HCT116 (cell line): ENCODE measurements around the gene VWF. TPM values are rescaled to one million over a fixed set of nuclear protein-coding genes. Genes with fewer than 3 reads are reported as not detected.
A peak's percentile ranks its signal among the peaks of the same experiment; 100 is the strongest.

Experiments
- ATAC-seq: fragments of 200-7000 bp; cut with Tn5 transposase; 2 replicates; pipeline ENCODE4 v1.9.1; 2020; ENCODE audit warnings: mild to moderate bottlenecking, moderate library complexity
- BruUV-seq: library from RNA; stranded (reverse); fragments of 400-500 nt; replicated peaks from 2 replicates; lab custom pipeline; 2021; lab: Mats Ljungman, UMichigan
- CTCF ChIA-PET: fragments of 300-600 bp; sonication (Branson Sonifier 250); formaldehyde crosslinking; loops from one replicate; lab custom pipeline; 2021; ENCODE audit warnings: antibody characterized with exemption; lab: Charles Lee
- POLR2A ChIA-PET: fragments of 300-600, 350-600 bp; sonication (Branson Sonifier 250); formaldehyde crosslinking; loops from one replicate; lab custom pipeline; 2021; ENCODE audit warnings: antibody characterized with exemption; lab: Charles Lee
- RAD21 ChIA-PET, 2 experiments: fragments of 300-600 bp; sonication (Branson Sonifier 250); formaldehyde crosslinking; loops; one replicate each; lab custom pipeline; 2023; ENCODE audit warnings: low total read pairs in 2 of 2; ENCODE audit not compliant: uncharacterized antibody in 2 of 2, unreplicated experiment in 2 of 2, low non-redundant PET in 1 of 2; lab: Charles Lee
- DNase-seq: peaks from one replicate; pipeline ENCODE4 v3.0.0-alpha.2; 2010; ENCODE audit warnings: low read depth, low spot score
- H2AFZ ChIP-seq: fragments of 200-600 bp; shearing (Covaris generic), sonication (generic); 2 replicates; pipeline ENCODE4 v1.6.1; 2017; ENCODE audit warnings: low read depth, mixed run types, mixed read lengths, antibody characterized with exemption, low read length; ENCODE audit not compliant: poor library complexity, severe bottlenecking
- H3K27ac ChIP-seq: 2 replicates; pipeline ENCODE4 v1.5.1; 2012; ENCODE audit warnings: low read depth, low read length
- H3K27me3 ChIP-seq: fragments of 200-600 bp; sonication (generic); 2 replicates; pipeline ENCODE4 v1.6.1; 2016; ENCODE audit warnings: mixed run types, low read length, mixed read lengths; ENCODE audit not compliant: insufficient read depth
- H3K36me3 ChIP-seq, 2 experiments: fragments of 200-500 bp in 1 of 2; fragments of 200-600 bp in 1 of 2; sonication (Bioruptor generic) in 1 of 2; sonication (generic) in 1 of 2; 2 replicates each; pipeline versions ENCODE4 v1.5.1 to v1.6.1; 2014 to 2016; ENCODE audit warnings: low read length in 2 of 2, inconsistent platforms in 1 of 2, mixed read lengths in 1 of 2, mixed run types in 1 of 2; ENCODE audit not compliant: insufficient read depth in 2 of 2, control insufficient read depth in 1 of 2
- H3K4me1 ChIP-seq, 2 experiments: fragments of 200-600 bp in 1 of 2; sonication (generic) in 1 of 2; 2 replicates each; pipeline versions ENCODE4 v1.5.1 to v1.6.1; 2012 to 2017; ENCODE audit warnings: low read length in 2 of 2, inconsistent platforms in 1 of 2, mild to moderate bottlenecking in 1 of 2, mixed read lengths in 1 of 2, mixed run types in 1 of 2, moderate library complexity in 1 of 2; ENCODE audit not compliant: insufficient read depth in 2 of 2, control insufficient read depth in 1 of 2
- H3K4me2 ChIP-seq: fragments of 200-600 bp; sonication (generic); 2 replicates; pipeline ENCODE4 v1.6.1; 2017; ENCODE audit warnings: mixed run types, low read length, mixed read lengths
- H3K4me3 ChIP-seq, 2 experiments: fragments of 200-600 bp in 1 of 2; sonication (generic) in 1 of 2; replicated peaks in 1 of 2; 2 replicates each; pipeline ENCODE4 v1.5.1; 2011 to 2016; ENCODE audit warnings: low read length in 2 of 2, control low read depth in 1 of 2, low read depth in 1 of 2, mild to moderate bottlenecking in 1 of 2, mixed read lengths in 1 of 2, mixed run types in 1 of 2
- H3K79me2 ChIP-seq: fragments of 200-600 bp; sonication (generic); 2 replicates; pipeline ENCODE4 v1.6.1; 2017; ENCODE audit warnings: mild to moderate bottlenecking, mixed run types, low read length, moderate library complexity, mixed read lengths; ENCODE audit not compliant: insufficient read depth
- H3K9ac ChIP-seq: fragments of 200-600 bp; sonication (generic); 2 replicates; pipeline ENCODE4 v1.6.1; 2016; ENCODE audit warnings: low read length, mixed read lengths
- H3K9me2 ChIP-seq: fragments of 200-600 bp; sonication (generic), shearing (Covaris generic); 2 replicates; pipeline ENCODE4 v1.6.1; 2017; ENCODE audit warnings: mixed run types, mild to moderate bottlenecking, moderate library complexity; ENCODE audit not compliant: insufficient read depth
- H3K9me3 ChIP-seq, 2 experiments: fragments of 200-500 bp in 1 of 2; fragments of 200-600 bp in 1 of 2; sonication (Bioruptor generic) in 1 of 2; sonication (generic) in 1 of 2; 2 replicates each; pipeline ENCODE4 v1.6.1; 2014 to 2017; ENCODE audit warnings: low read length in 2 of 2, mixed read lengths in 2 of 2, inconsistent platforms in 1 of 2, low read depth in 1 of 2, mild to moderate bottlenecking in 1 of 2, mixed run types in 1 of 2, moderate library complexity in 1 of 2; ENCODE audit not compliant: control insufficient read depth in 1 of 2, insufficient read depth in 1 of 2
- H4K20me1 ChIP-seq: fragments of 200-600 bp; sonication (generic), shearing (Covaris generic); 2 replicates; pipeline ENCODE4 v1.6.1; 2017; ENCODE audit warnings: mixed run types, mild to moderate bottlenecking, moderate library complexity; ENCODE audit not compliant: insufficient read depth
- ATF3 ChIP-seq: IDR thresholded peaks from 2 replicates; pipeline ENCODE4 v1.6.1; 2012
- CBX3 ChIP-seq: IDR thresholded peaks from 2 replicates; pipeline ENCODE4 v1.6.1; 2012; ENCODE audit warnings: low read depth
- CEBPB ChIP-seq: IDR thresholded peaks from 2 replicates; pipeline ENCODE4 v1.6.1; 2012; ENCODE audit warnings: low read depth
- EGR1 ChIP-seq: IDR thresholded peaks from 2 replicates; pipeline ENCODE4 v1.6.1; 2012; ENCODE audit warnings: low read depth
- FOSL1 ChIP-seq: IDR thresholded peaks from 2 replicates; pipeline ENCODE4 v1.6.1; 2012; ENCODE audit warnings: low read depth
- JUND ChIP-seq: IDR thresholded peaks from 2 replicates; pipeline ENCODE4 v1.6.1; 2012
- POLR2A ChIP-seq: IDR thresholded peaks from 2 replicates; pipeline ENCODE4 v1.7.0; 2011; ENCODE audit warnings: borderline replicate concordance; ENCODE audit not compliant: insufficient read depth, insufficient read length; ENCODE audit errors: extremely low read depth
- RAD21 ChIP-seq: IDR thresholded peaks from 2 replicates; pipeline ENCODE4 v1.6.1; 2012; ENCODE audit warnings: low read depth, mild to moderate bottlenecking
- REST ChIP-seq: IDR thresholded peaks from 2 replicates; pipeline ENCODE4 v1.6.1; 2012; ENCODE audit warnings: low read depth
- SP1 ChIP-seq: IDR thresholded peaks from 2 replicates; pipeline ENCODE4 v1.6.1; 2012; ENCODE audit warnings: low read depth
- TCF7L2 ChIP-seq: IDR thresholded peaks from 2 replicates; pipeline ENCODE4 v1.7.0; 2011; ENCODE audit warnings: borderline replicate concordance, inconsistent platforms; ENCODE audit not compliant: insufficient read depth, insufficient read length; ENCODE audit errors: extremely low read depth
- intact Hi-C: fragments of 100-400 bp; cut with micrococcal nuclease; formaldehyde crosslinking; loops from 2 replicates; pipeline ENCODE4 v1.10.0; 2022
- total RNA-seq: library from RNA; stranded (reverse); gene quantifications from one replicate; pipeline ENCODE4 v1.2.1, GENCODE V29; 2021; ENCODE audit not compliant: unreplicated experiment

Gene VWF
- total RNA-seq, 1 experiment from 2014 or later = 0.57 TPM

- ATAC-seq = peak; percentile 67
- CTCF ChIA-PET = interaction anchor here (1.3 to 2.2 kb wide), 4 partner anchors 8 to 194 kb away, joined by 3 to 11 read pairs (median 7); no protein-coding TSS in a partner anchor
- 0 out of 2 replicates have a peak, but pooled peaks have one; percentile 20 for TF ChIP-seq RAD21
- peak; percentile 84 for TF ChIP-seq FOSL1
- 0 out of 2 replicates have a peak, but pooled peaks have one; percentile 10 for TF ChIP-seq CBX3
- no peak for TF ChIP-seq POLR2A
- TF ChIP-seq JUND = peak; percentile 85
- TF ChIP-seq SP1 = peak; percentile 79
- TF ChIP-seq REST = no peak
- TF ChIP-seq TCF7L2 = peak; percentile 32
- no peak for TF ChIP-seq EGR1
- no peak for TF ChIP-seq ATF3
- peak; percentile 51; the same call in 1 of the 2 replicates for TF ChIP-seq CEBPB
Measured at GRCh38 chr12:6084261-6084968, 40.1 kb downstream of the VWF start.

More at GRCh38 chr12:6084261-6084968, 40.1 kb downstream of the VWF start:
- Histone ChIP-seq H3K4me2 (peak overlapping the region; percentile 79), H3K9ac (peak overlapping the region; percentile 45), H3K9me2 (no peaks in the 10 kb centered on the region), H3K27me3 (no peaks in the 10 kb centered on the region), H3K27ac (peak overlapping the region; percentile 64), H3K36me3 (no peaks in the 10 kb centered on the region), H4K20me1 (no peaks in the 10 kb centered on the region), H3K4me3 (peak overlapping the region; percentile 19 to 43), H3K4me1 (peaks cover 46 to 63% of the 10 kb centered on the region in 2 experiments), H3K9me3 (no peaks in the 10 kb centered on the region), H2AFZ (no peak overlapping the region), H3K79me2 (no peaks in the 10 kb centered on the region)
- ChIA-PET POLR2A (interaction anchor here (0.7 to 1.7 kb wide), 5 partner anchors 9 to 450 kb away, joined by 3 to 12 read pairs (median 3); partner anchors contain the start of gene GAPDH), RAD21 (interaction anchor here (1.1 to 1.2 kb wide), 2 partner anchors 9 to 17 kb away, joined by 3 read pairs; no protein-coding TSS in a partner anchor)
- no TSS peak for BruUV-seq
- DNase-seq = peak; percentile 60
- intact Hi-C loops = no loop called here
